Measurements from ENCODE around the gene CMIP.

The CMIP gene

GRCh38 chr16:81554979-81555378, 110.4 kb downstream of the CMIP start:
- no peak for DNase-seq

- no peak for DNase-seq
These were observed 111.1 kb downstream of the CMIP start for GRCh38 chr16:81555660-81556059.

- no peak for DNase-seq
These were observed 112.2 kb downstream of the CMIP start for GRCh38 chr16:81556715-81557284.

- no peak for DNase-seq
These were observed 113.5 kb downstream of the CMIP start for GRCh38 chr16:81558077-81558443.

GRCh38 chr16:81558444-81559175, 114.0 kb downstream of the CMIP start:
- peak in 1 of 2 experiments; percentile 3 for DNase-seq

GRCh38 chr16:81560979-81561657, 116.5 kb downstream of the CMIP start:
- DNase-seq: no peak

- no peak for DNase-seq
These were observed 117.7 kb downstream of the CMIP start for GRCh38 chr16:81562174-81562849.

GRCh38 chr16:81562926-81563325, 118.3 kb downstream of the CMIP start:
- no peak for DNase-seq

GRCh38 chr16:81564421-81564911, 119.9 kb downstream of the CMIP start:
- no peak for DNase-seq

- no peak for DNase-seq
These were observed 120.9 kb downstream of the CMIP start for GRCh38 chr16:81565321-81566028.

- DNase-seq: no peak
These were observed 121.7 kb downstream of the CMIP start for GRCh38 chr16:81566086-81567007.

- DNase-seq: no peak
These were observed 122.5 kb downstream of the CMIP start for GRCh38 chr16:81567087-81567486.

GRCh38 chr16:81567987-81568748, 123.6 kb downstream of the CMIP start:
- DNase-seq: no peak

- no peak for DNase-seq
These were observed 124.1 kb downstream of the CMIP start for GRCh38 chr16:81568749-81569087.

GRCh38 chr16:81569361-81570034, 124.9 kb downstream of the CMIP start:
- no peak for DNase-seq

GRCh38 chr16:81570151-81570846, 125.7 kb downstream of the CMIP start:
- no peak for DNase-seq

- no peak for DNase-seq
These were observed 126.6 kb downstream of the CMIP start for GRCh38 chr16:81571175-81571574.

GRCh38 chr16:81571592-81572385, 127.2 kb downstream of the CMIP start:
- no peak for DNase-seq

Data from SHP77 (cell line).